IPS DF 4.7 (cell line): ENCODE data around the gene SLC37A1.

Source experiments
- DNase-seq: peaks from one replicate; pipeline ENCODE4 v3.0.0-alpha.2; 2013; ENCODE audit warnings: low spot score; ENCODE audit errors: extremely low read depth

Gene SLC37A1

GRCh38 chr21:42560517-42561179 is 47.0 kb downstream of the SLC37A1 start:
- no peak for DNase-seq

GRCh38 chr21:42561762-42562650 is 48.4 kb downstream of the SLC37A1 start:
- no peak for DNase-seq

- no peak for DNase-seq
These were observed 49.2 kb downstream of the SLC37A1 start for GRCh38 chr21:42562816-42563215.

DNA sequence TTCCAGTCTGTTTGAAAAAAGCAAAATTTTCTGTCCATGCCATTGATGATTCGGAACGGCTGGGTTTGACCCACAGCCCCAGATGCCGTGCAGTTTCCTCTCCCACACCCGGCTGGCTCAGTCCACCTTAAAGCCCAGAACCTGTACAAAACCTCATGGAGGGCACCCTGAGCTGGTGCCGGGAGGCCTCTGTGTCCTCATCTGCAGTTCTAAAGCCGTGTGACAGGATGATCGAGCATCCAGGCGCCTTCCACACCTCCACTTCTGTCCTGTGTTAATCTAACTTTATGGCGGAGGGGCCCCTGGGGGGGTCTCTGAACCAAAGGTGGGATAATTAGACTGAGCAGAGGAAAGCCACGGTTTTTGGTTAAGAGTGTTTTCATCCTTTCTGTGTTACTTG is 49.6 kb downstream of the SLC37A1 start:
- no peak for DNase-seq

GRCh38 chr21:42563686-42564085 is 50.0 kb downstream of the SLC37A1 start:
- DNase-seq, result no peak

- DNase-seq, result no peak
These were observed 50.9 kb downstream of the SLC37A1 start for GRCh38 chr21:42564561-42564971.

DNA sequence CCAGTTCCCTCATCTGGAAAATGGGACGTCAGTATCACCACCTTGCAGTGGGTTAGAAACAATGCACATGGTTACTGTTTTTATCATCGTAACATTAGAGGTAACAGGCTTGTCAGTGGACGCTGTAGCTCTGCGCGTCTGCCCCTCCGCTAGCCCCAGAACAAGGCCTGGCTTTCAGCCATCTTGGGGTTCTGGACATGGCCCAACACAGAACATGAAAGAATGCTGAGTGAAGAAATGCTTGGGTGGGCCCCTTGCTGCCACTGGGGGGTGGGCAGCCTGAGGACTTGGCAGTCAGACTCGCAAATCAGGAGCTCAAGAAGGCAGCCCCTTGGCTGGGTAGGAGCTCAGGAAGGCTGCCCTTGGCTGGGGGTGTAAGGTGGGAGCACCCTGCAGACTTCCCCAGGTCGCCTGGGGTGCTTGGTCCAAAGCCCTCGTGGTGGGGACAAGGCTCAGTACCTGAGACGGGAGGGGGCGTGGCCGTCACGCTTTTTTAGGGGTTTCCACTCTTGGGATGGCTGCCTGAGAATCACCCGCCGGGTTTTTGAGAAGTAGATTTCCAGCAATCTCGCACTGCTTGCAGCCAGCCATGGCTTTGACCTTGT is 51.7 kb downstream of the SLC37A1 start:
- DNase-seq, result no peak

GRCh38 chr21:42565886-42566523 is 52.4 kb downstream of the SLC37A1 start:
- DNase-seq, result no peak

DNA sequence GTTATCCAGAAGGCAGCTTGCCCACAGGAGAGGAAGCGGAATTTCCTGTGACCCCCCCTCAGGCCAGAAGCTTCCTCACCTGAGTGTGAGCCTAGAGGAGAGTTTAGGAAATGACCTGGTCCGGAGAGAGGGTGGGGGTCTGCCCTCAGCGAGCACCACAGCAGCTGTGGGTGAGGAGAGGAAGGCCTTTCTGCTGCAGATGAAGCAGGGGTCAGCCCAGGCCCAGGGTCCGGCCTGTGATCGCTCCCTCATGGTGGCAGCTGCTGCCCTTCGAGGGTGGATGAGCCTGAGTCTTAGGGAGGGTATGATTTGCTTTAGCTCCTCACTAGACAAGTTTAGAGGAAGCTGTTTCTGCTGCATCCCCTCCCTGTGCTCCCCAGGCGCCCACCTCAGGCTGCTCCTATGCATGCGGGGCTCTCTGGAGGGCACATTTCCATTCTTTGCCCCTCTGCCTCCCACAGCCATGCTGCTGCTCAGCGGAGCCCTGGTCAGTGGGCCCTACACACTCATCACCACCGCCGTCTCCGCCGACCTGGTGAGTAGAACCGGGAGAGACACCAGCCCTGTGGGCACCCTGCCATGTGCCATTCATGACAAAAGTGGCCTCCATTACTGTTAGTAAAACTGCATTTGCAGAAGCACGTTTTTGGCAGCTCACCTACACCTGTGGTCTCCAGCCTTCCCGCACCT is 53.0 kb downstream of the SLC37A1 start:
- DNase-seq, result no peak

- DNase-seq, result no peak
These were observed 53.5 kb downstream of the SLC37A1 start for GRCh38 chr21:42567214-42567555.

DNA sequence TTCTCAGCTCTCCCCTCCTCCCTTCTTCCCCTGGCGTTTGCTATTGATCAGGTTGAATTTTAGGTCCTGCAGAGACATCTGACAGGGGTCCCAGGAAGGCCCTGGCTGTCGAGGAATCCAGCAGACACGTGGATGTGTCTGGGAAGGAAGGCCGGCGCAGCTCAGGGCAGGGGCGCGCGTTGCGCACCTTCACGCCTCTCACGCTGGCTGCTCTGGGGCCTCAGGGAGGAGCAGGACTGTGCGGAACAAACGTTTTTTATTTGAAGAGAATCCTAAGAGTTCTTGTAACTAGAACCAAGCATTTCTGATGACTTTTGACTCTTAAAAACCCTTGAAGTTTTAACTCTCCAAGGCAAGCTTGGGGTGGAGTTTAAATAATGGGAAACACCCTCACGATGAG is 54.2 kb downstream of the SLC37A1 start:
- DNase-seq, result no peak

- DNase-seq, result no peak
These were observed 54.7 kb downstream of the SLC37A1 start for GRCh38 chr21:42568376-42568775.

- DNase-seq, result no peak
These were observed 55.4 kb downstream of the SLC37A1 start for GRCh38 chr21:42568866-42569731.

DNA sequence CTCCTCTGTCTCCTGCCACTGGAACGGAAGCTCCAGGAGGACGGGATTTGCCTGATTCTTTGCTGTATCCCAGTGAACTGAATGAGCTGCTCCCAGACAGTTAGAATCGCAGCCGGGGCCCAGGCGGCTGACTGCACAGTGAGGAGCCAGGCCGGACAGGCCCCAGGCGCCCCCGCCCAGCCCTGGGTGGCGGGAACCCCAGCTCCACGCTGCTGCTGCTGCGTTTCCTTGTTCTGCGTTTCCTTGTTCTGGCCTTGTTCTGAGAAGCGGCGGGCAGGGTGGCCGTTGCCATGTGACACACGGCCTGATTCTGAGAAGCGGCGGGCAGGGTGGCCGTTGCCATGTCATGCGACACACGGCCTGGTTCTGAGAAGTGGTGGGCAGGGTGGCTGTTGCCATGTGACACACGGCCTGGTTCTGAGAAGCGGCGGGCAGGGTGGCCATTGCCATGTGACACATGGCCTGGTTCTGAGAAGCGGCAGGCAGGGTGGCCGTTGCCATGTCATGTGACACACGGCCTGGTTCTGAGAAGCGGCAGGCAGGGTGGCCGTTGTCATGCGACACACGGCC is 56.2 kb downstream of the SLC37A1 start:
- DNase-seq, result no peak

DNA sequence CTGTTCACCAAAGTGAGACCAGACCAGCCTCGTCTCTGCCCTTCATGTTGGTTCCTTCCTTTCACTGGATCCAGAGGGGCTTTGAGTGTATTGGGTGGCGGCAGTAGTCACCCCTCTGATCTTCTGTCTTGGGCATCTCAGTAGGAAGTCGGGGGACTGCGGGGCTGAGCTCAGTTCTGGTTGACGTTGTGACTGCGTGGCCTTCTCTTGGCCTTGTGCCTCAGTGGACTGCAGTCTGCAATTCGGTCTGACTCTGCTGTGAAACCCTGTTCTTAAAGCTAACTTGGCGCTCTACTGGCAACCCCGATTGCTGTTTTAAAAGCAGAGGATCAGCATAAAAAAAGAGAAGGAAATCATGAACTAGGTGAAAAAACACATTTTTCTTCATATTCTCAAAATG is 56.7 kb downstream of the SLC37A1 start:
- no peak for DNase-seq

GRCh38 chr21:42570841-42571387 is 57.3 kb downstream of the SLC37A1 start:
- no peak for DNase-seq

DNA sequence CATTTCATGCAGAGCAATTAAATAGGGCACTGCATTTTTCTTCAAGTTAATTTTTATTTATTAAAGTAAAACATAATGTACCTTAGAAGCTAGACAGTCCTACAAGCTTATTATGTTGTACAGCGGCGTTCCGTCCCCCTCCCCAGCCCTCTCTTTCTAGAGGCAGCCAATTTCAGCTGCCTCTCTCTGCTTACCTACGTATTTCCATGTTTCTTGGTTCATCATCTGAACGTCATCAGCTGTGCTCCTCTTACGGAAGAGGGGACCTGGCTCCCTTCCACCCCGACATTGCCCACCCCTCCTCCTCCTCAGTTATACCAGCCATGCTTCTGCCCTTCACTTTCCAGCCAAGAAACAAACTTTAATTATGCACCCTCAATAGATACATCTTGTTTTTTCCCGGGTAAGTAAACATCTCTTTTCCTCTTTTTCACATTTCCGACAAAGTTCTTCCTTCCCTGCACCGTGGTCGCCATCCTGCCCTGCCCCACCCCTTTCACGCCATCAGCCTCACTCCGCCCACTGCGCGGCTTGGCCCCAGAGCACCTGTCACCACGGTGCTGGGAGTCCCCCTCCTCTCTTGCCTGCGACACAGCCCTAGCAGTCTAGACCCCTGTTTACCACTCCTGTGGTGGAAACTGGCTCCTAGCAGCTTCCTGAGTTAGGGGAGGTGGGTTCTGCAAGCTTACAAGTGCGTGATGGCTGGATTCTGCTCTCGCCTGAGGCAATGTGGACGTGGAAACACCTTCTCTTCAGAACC is 57.9 kb downstream of the SLC37A1 start:
- DNase-seq, result no peak

GRCh38 chr21:42572906-42573495 is 59.3 kb downstream of the SLC37A1 start:
- no peak for DNase-seq
